ENCODE data around the gene ARRB2. TPM values are rescaled to one million over a fixed set of nuclear protein-coding genes. Genes with fewer than 3 reads are reported as not detected.

ARRB2 gene
- total and polyA plus RNA-seq, 2 of the 13 experiments (the other 11 are each of a cell fraction or from before 2014, with no cell fraction given) = 21.5 to 49.2 TPM

DNA sequence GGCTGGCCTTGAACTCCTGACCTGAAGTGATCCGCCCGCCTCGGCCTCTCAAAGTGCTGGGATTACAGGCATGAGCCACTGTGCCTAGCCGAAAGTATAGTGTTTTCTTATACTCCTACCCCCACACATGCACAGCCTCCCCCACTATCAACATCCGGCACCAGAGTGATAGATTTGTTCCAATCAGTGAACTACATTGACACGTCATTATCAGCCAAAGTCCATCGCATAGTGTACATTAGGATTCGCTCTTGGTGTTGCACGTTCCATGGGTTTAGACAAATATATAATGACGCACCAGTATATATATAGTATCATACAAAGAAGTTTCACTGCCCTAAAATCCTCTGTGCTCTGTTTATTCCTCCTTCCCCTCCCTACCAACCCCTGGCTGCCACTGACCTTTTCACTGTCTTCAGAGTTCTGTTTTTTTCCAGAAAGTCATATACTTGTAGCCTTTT lies 49.4 kb downstream of the ARRB2 start (continued):
- TF ChIP-seq, protein P1, sequence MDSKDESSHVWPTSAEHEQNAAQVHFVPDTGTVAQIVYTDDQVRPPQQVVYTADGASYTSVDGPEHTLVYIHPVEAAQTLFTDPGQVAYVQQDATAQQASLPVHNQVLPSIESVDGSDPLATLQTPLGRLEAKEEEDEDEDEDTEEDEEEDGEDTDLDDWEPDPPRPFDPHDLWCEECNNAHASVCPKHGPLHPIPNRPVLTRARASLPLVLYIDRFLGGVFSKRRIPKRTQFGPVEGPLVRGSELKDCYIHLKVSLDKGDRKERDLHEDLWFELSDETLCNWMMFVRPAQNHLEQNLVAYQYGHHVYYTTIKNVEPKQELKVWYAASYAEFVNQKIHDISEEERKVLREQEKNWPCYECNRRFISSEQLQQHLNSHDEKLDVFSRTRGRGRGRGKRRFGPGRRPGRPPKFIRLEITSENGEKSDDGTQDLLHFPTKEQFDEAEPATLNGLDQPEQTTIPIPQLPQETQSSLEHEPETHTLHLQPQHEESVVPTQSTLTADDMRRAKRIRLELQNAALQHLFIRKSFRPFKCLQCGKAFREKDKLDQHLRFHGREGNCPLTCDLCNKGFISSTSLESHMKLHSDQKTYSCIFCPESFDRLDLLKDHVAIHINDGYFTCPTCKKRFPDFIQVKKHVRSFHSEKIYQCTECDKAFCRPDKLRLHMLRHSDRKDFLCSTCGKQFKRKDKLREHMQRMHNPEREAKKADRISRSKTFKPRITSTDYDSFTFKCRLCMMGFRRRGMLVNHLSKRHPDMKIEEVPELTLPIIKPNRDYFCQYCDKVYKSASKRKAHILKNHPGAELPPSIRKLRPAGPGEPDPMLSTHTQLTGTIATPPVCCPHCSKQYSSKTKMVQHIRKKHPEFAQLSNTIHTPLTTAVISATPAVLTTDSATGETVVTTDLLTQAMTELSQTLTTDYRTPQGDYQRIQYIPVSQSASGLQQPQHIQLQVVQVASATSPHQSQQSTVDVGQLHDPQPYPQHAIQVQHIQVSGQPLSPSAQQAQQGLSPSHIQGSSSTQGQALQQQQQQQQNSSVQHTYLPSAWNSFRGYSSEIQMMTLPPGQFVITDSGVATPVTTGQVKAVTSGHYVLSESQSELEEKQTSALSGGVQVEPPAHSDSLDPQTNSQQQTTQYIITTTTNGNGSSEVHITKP (CRISPR knock-in tag; IDR thresholded peaks at IDR 0.05; ENCODE audit: low read depth) = 0 out of 2 replicates have a peak, but pooled peaks have one; percentile 40
- TF ChIP-seq ARNT (IDR thresholded peaks at IDR 0.05) (no peak), MXI1 (IDR thresholded peaks at IDR 0.05; ENCODE audit: borderline replicate concordance, low read depth, low read length) (peak; percentile 49; the same call in 1 of the 3 replicates), ZNF18 (CRISPR knock-in tag; IDR thresholded peaks at IDR 0.05; ENCODE audit: insufficient replicate concordance) (no peak), TGIF2 (CRISPR knock-in tag; IDR thresholded peaks at IDR 0.05) (no peak; the same call in 1 of the 2 replicates), ZNF224 (CRISPR knock-in tag; IDR thresholded peaks at IDR 0.05) (no peak), SIX1 (CRISPR knock-in tag; IDR thresholded peaks at IDR 0.05; ENCODE audit: borderline replicate concordance) (peak; percentile 79), ZNF142 (CRISPR knock-in tag; IDR thresholded peaks at IDR 0.05) (no peak), ZNF574 (CRISPR knock-in tag; IDR thresholded peaks at IDR 0.05) (0 out of 2 replicates have a peak, but pooled peaks have one; percentile 52), ZNF792 (CRISPR knock-in tag; IDR thresholded peaks at IDR 0.05) (peak; percentile 63; the same call in 1 of the 2 replicates), ZNF670 (CRISPR knock-in tag; IDR thresholded peaks at IDR 0.05; ENCODE audit: borderline replicate concordance) (0 out of 2 replicates have a peak, but pooled peaks have one; percentile 63), ZNF678 (CRISPR knock-in tag; IDR thresholded peaks at IDR 0.05) (no peak), HHEX (CRISPR knock-in tag; IDR thresholded peaks at IDR 0.05) (peak; percentile 67)
- TF ChIP-seq, protein P2, sequence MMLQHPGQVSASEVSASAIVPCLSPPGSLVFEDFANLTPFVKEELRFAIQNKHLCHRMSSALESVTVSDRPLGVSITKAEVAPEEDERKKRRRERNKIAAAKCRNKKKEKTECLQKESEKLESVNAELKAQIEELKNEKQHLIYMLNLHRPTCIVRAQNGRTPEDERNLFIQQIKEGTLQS (CRISPR knock-in tag; IDR thresholded peaks at IDR 0.05) = peak; percentile 80

Measured in HepG2 (cell line).